Trophoblast cell (in vitro differentiated cells and primary cell): ENCODE results near the gene ATXN1L.
A peak's percentile ranks its signal among the peaks of the same experiment; 100 is the strongest.
"Not testable (repeated sequence)": the region's sequence is repeated elsewhere in the genome, so short reads cannot be mapped to it uniquely, and the experiment has no call there.

Experiments
- DNase-seq, 2 donors: peaks; one replicate each; pipeline ENCODE4 v3.0.0-alpha.2; 2016
- H2AFZ ChIP-seq: 2 replicates; pipeline ENCODE4 v1.6.1; 2013; ENCODE audit warnings: low read length, moderate library complexity, mild to moderate bottlenecking; ENCODE audit not compliant: insufficient read depth, poor library complexity
- H2AK5ac ChIP-seq: 2 replicates; pipeline ENCODE4 v1.6.1; 2013; ENCODE audit warnings: mild to moderate bottlenecking, low read length
- H2BK120ac ChIP-seq: 2 replicates; pipeline ENCODE4 v1.6.1; 2013; ENCODE audit warnings: low read length, mild to moderate bottlenecking, moderate library complexity; ENCODE audit not compliant: insufficient read depth, poor library complexity
- H2BK12ac ChIP-seq: 2 replicates; pipeline ENCODE4 v1.6.1; 2013; ENCODE audit warnings: mild to moderate bottlenecking, low read length, moderate library complexity
- H2BK5ac ChIP-seq: 2 replicates; pipeline ENCODE4 v1.6.1; 2013; ENCODE audit warnings: low read length, low read depth, moderate library complexity, mild to moderate bottlenecking; ENCODE audit not compliant: poor library complexity
- H3K14ac ChIP-seq: 2 replicates; pipeline ENCODE4 v1.6.1; 2013; ENCODE audit warnings: mild to moderate bottlenecking, low read length
- H3K18ac ChIP-seq: 2 replicates; pipeline ENCODE4 v1.6.1; 2013; ENCODE audit warnings: mild to moderate bottlenecking, low read length
- H3K23ac ChIP-seq: 2 replicates; pipeline ENCODE4 v1.6.1; 2013; ENCODE audit warnings: low read length
- H3K27ac ChIP-seq: 2 replicates; pipeline ENCODE4 v1.5.1; 2013; ENCODE audit warnings: low read depth, mild to moderate bottlenecking, inconsistent platforms, low read length, moderate library complexity
- H3K27me3 ChIP-seq: 2 replicates; pipeline ENCODE4 v1.6.1; 2013; ENCODE audit warnings: inconsistent platforms, mild to moderate bottlenecking, low read length, moderate library complexity; ENCODE audit not compliant: insufficient read depth
- H3K36me3 ChIP-seq, 2 experiments: 1 replicate in 1 of 2; 2 replicates in 1 of 2; pipeline ENCODE4 v1.6.1; 2013; ENCODE audit warnings: low read length in 2 of 2, mild to moderate bottlenecking in 2 of 2, moderate library complexity in 1 of 2; ENCODE audit not compliant: insufficient read depth in 2 of 2, control insufficient read depth in 1 of 2
- H3K4ac ChIP-seq: 2 replicates; pipeline ENCODE4 v1.6.1; 2013; ENCODE audit warnings: low read depth, mild to moderate bottlenecking, low read length, moderate library complexity
- H3K4me1 ChIP-seq, 2 experiments: 1 replicate in 1 of 2; 2 replicates in 1 of 2; pipeline ENCODE4 v1.6.1; 2013; ENCODE audit warnings: low read length in 2 of 2, mild to moderate bottlenecking in 2 of 2, moderate library complexity in 1 of 2; ENCODE audit not compliant: insufficient read depth in 2 of 2, control insufficient read depth in 1 of 2
- H3K4me2 ChIP-seq: 2 replicates; pipeline ENCODE4 v1.6.1; 2013; ENCODE audit warnings: inconsistent platforms, mild to moderate bottlenecking, low read length, moderate library complexity
- H3K4me3 ChIP-seq: 2 replicates; pipeline ENCODE4 v1.5.1; 2013; ENCODE audit warnings: mild to moderate bottlenecking, low read depth, low read length, inconsistent platforms
- H3K79me1 ChIP-seq: one replicate; pipeline ENCODE4 v1.6.1; 2013; ENCODE audit warnings: low read length
- H3K79me2 ChIP-seq: 2 replicates; pipeline ENCODE4 v1.6.1; 2013; ENCODE audit warnings: low read length, mild to moderate bottlenecking; ENCODE audit not compliant: control insufficient read depth, insufficient read depth, poor library complexity
- H3K9ac ChIP-seq: 2 replicates; pipeline ENCODE4 v1.6.1; 2013; ENCODE audit warnings: mild to moderate bottlenecking, low read length
- H3K9me3 ChIP-seq: 2 replicates; pipeline ENCODE4 v1.6.1; 2013; ENCODE audit warnings: low read depth, mild to moderate bottlenecking, control low read depth, inconsistent platforms, low read length; ENCODE audit not compliant: insufficient read depth
- H4K12ac ChIP-seq: 2 replicates; pipeline ENCODE4 v1.6.1; 2013; ENCODE audit warnings: low read depth, mild to moderate bottlenecking, low read length, moderate library complexity
- H4K8ac ChIP-seq: 2 replicates; pipeline ENCODE4 v1.6.1; 2013; ENCODE audit warnings: low read depth, mild to moderate bottlenecking, low read length, moderate library complexity
- H4K91ac ChIP-seq: one replicate; pipeline ENCODE4 v1.6.1; 2013; ENCODE audit warnings: low read depth, mild to moderate bottlenecking, low read length, moderate library complexity
- WGBS: extraction: QIAGEN DNeasy Blood & Tissue Kit; methylation state at CpG from one replicate; pipeline ENCODE4 v1.1.7; 2013; ENCODE audit warnings: missing lambda C conversion rate; ENCODE audit not compliant: insufficient read length, insufficient coverage; ENCODE audit errors: extremely low coverage; 5-methylcytosine and 5-hydroxymethylcytosine counted together

The ATXN1L gene

GRCh38 chr16:71808593-71809459, 37.0 kb upstream of the ATXN1L start, which contains the start of gene AP1G1:
TSS of gene AP1G1 (minus strand) at chr16:71808834. CDS start at chr16:71789479, 19,355 bp downstream.
- Histone ChIP-seq H3K18ac (peak within 1 kb of the TSS; percentile 79), H3K4me2 (peak within 1 kb of the TSS; percentile 99), H3K27me3 (no peaks in the 10 kb centered on the region), H2BK120ac (peak within 1 kb of the TSS; percentile 75), H2AK5ac (peak within 1 kb of the TSS; percentile 99), H3K79me2 (peaks cover 18% of the 10 kb centered on the region), H3K9me3 (no peaks in the 10 kb centered on the region), H4K12ac (peak within 1 kb of the TSS; percentile 64), H3K79me1 (peaks cover 9% of the 10 kb centered on the region), H3K36me3 (peaks cover 4 to 10% of the 10 kb centered on the region in 2 experiments), H4K8ac (peak within 1 kb of the TSS; percentile 99), H2AFZ (peak within 1 kb of the TSS; percentile 94), H3K4me1 (peaks cover 0 to 2% of the 10 kb centered on the region in 2 experiments), H3K4ac (peak within 1 kb of the TSS; percentile 98), H2BK5ac (peak within 1 kb of the TSS; percentile 97), H3K14ac (peak within 1 kb of the TSS; percentile 86), H3K23ac (no peak within 1 kb of the TSS), H3K9ac (peak within 1 kb of the TSS; percentile 98), H3K27ac (peak within 1 kb of the TSS; percentile 92), H2BK12ac (peak within 1 kb of the TSS; percentile 72), H4K91ac (peak within 1 kb of the TSS; percentile 82), H3K4me3 (peak within 1 kb of the TSS; percentile 82)
- peak; percentile 97 to 99 for DNase-seq
- no CpG with 5 or more reads among the region's 54 CpGs for WGBS

- WGBS = no CpG with 5 or more reads among the region's 11 CpGs
- H4K12ac ChIP-seq = peak overlapping the region; percentile 18
- H3K36me3 ChIP-seq, H3K23ac ChIP-seq, H3K4me1 ChIP-seq, DNase-seq, H2BK5ac ChIP-seq, H3K4ac ChIP-seq, H2AK5ac ChIP-seq, H3K4me3 ChIP-seq, H3K14ac ChIP-seq, H2BK120ac ChIP-seq, H2AFZ ChIP-seq, H3K27me3 ChIP-seq, H3K9me3 ChIP-seq, H3K18ac ChIP-seq, H3K9ac ChIP-seq, H2BK12ac ChIP-seq, H3K4me2 ChIP-seq, H3K27ac ChIP-seq, H3K79me1 ChIP-seq: not testable (repeated sequence)
- peak overlapping the region; percentile 74 for H4K8ac ChIP-seq
- H3K79me2 ChIP-seq = peaks cover 14% of the 10 kb centered on the region
- H4K91ac ChIP-seq = peak overlapping the region; percentile 35
Observed at GRCh38 chr16:71810155-71810530, 35.6 kb upstream of the ATXN1L start.

DNA sequence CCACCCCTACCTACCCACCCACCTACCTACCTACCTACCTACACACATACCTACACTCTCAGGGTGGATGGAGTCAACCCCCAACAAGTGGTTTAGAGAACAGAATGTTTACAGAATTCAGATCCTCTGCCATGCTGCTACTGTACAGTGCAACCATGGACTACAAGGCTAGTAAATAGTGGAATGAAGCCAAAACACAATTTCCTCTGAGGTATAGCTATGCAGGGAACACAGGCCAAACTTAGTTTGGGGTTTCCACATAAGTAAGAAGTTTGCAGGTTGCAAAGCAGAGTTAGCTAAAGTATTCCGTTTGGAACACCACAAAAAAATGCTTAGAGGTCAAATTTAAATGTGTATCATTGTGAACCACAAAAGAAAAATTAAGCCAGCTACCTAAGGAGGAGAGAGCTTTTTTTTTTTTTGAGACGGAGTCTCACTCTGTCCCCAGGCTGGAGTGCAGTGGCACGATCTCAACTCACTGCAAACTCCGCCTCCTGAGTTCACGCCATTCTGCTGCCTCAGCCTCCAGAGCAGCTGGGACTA, 34.4 kb upstream of the ATXN1L start:
- no CpG with 5 or more reads among the region's 5 CpGs for WGBS
- no peak overlapping the region for H3K9ac ChIP-seq

DNA sequence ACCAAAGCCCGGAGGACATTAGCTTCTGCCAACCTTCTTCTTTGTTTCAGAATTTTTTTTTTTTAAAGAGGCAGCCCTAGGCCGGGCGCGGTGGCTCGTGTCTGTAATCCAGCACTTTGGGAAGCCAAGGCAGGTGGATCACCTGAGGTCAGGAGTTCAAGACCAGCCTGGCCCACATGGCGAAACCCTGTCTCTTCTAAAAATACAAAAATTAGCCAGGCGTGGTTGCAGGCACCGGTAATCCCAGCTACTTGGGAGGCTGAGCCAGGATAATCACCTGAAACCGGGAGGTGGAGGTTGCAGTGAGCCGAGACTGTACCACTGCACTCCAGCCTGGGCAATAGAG, 28.6 kb upstream of the ATXN1L start:
- not testable (repeated sequence) for H3K79me1 ChIP-seq, H2BK5ac ChIP-seq, H2BK120ac ChIP-seq, H2BK12ac ChIP-seq, H2AK5ac ChIP-seq, H3K23ac ChIP-seq, H3K9me3 ChIP-seq, H3K14ac ChIP-seq, H3K27me3 ChIP-seq, H3K36me3 ChIP-seq, H2AFZ ChIP-seq, DNase-seq, H4K91ac ChIP-seq, H3K18ac ChIP-seq, H3K9ac ChIP-seq, H4K8ac ChIP-seq, H3K4me3 ChIP-seq, H3K27ac ChIP-seq, H3K4me1 ChIP-seq, H3K4me2 ChIP-seq, H3K79me2 ChIP-seq, H4K12ac ChIP-seq, H3K4ac ChIP-seq
- no CpG with 5 or more reads among the region's 10 CpGs for WGBS

More for the DNA sequence above, 34.4 kb upstream of the ATXN1L start:
- Histone ChIP-seq H4K8ac (no peak overlapping the region), H2BK120ac (no peak overlapping the region), H3K36me3 (peaks cover 0 to 2% of the 10 kb centered on the region in 2 experiments), H3K14ac (no peak overlapping the region), H2AFZ (no peak overlapping the region), H2BK5ac (no peak overlapping the region), H3K27me3 (no peaks in the 10 kb centered on the region), H3K79me1 (peaks cover 9% of the 10 kb centered on the region), H3K4me2 (no peak overlapping the region), H2AK5ac (no peak overlapping the region), H3K18ac (no peak overlapping the region), H3K79me2 (peaks cover 14% of the 10 kb centered on the region), H4K91ac (no peak overlapping the region), H3K23ac (peak overlapping the region; percentile 61), H4K12ac (no peak overlapping the region), H3K4me1 (peaks cover 0 to 2% of the 10 kb centered on the region in 2 experiments), H3K4me3 (no peak overlapping the region), H3K27ac (no peak overlapping the region), H3K9me3 (no peaks in the 10 kb centered on the region), H2BK12ac (no peak overlapping the region), H3K4ac (no peak overlapping the region)
- no peak for DNase-seq
